ENCODE results near the gene OR52K2.

DNA sequence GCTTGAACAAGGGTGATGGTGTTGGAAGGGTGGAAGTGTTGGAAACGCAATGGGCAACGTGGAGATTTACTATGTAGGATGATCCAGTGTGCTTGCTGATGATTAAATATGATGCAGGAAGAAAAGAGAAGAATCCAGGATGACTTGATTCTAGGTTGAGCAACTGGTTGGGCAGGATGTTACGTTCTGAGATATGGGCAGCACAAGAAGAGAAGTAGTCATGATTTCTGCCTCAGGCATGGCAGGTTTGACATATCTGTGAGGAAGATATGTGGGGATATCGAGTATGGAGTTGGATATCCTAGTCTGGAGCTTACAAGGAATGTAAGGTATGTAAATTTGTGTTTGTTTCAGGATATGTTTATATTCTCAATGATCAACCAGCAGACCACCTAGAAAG is 35.2 kb downstream of the OR52K2 start:
- TF ChIP-seq POLR2A (IDR thresholded peaks at IDR 0.05; ENCODE audit: low read depth, low read length) = no peak
- TF ChIP-seq TAF1 (IDR thresholded peaks at IDR 0.05; ENCODE audit: borderline replicate concordance, low read depth, low read length) = no peak
- TF ChIP-seq POLR2AphosphoS5 (IDR thresholded peaks at IDR 0.05; ENCODE audit: low read depth, low read length) = no peak
